H9 (cell line): Measurements from ENCODE around the gene ISOC1. TPM values are rescaled to one million over a fixed set of nuclear protein-coding genes. Genes with fewer than 3 reads are reported as not detected.

Source experiments
- DNase-seq: peaks from one replicate; pipeline ENCODE4 v3.0.0-alpha.2; 2017
- H2AFZ ChIP-seq: one replicate; pipeline ENCODE4 v1.6.1; 2013; ENCODE audit warnings: mild to moderate bottlenecking, low read length, control low read depth, moderate library complexity
- H2AK5ac ChIP-seq: 2 replicates; pipeline ENCODE4 v1.6.1; 2013; ENCODE audit warnings: low read length, control low read depth, mixed read lengths; ENCODE audit not compliant: insufficient read length
- H2BK120ac ChIP-seq: one replicate; pipeline ENCODE4 v1.6.1; 2013; ENCODE audit warnings: low read depth, mild to moderate bottlenecking, low read length, control low read depth, inconsistent platforms; ENCODE audit not compliant: poor library complexity, severe bottlenecking
- H2BK12ac ChIP-seq: 2 replicates; pipeline ENCODE4 v1.6.1; 2013; ENCODE audit warnings: low read length, control low read depth, mixed read lengths, low read depth; ENCODE audit not compliant: insufficient read length
- H2BK15ac ChIP-seq: 2 replicates; pipeline ENCODE4 v1.6.1; 2013; ENCODE audit warnings: low read depth, low read length, control low read depth
- H2BK20ac ChIP-seq: one replicate; pipeline ENCODE4 v1.6.1; 2013; ENCODE audit warnings: low read depth, mild to moderate bottlenecking, low read length, control low read depth, inconsistent platforms; ENCODE audit not compliant: poor library complexity, severe bottlenecking
- H2BK5ac ChIP-seq: 2 replicates; pipeline ENCODE4 v1.6.1; 2013; ENCODE audit warnings: low read length, control low read depth, mixed read lengths; ENCODE audit not compliant: insufficient read length
- H3K14ac ChIP-seq: 2 replicates; pipeline ENCODE4 v1.6.1; 2013; ENCODE audit warnings: low read length, control low read depth; ENCODE audit not compliant: insufficient read depth
- H3K18ac ChIP-seq: 2 replicates; pipeline ENCODE4 v1.6.1; 2013; ENCODE audit warnings: low read depth, mild to moderate bottlenecking, mixed read lengths, low read length, control low read depth; ENCODE audit not compliant: insufficient read length
- H3K23ac ChIP-seq: 2 replicates; pipeline ENCODE4 v1.6.1; 2013; ENCODE audit warnings: low read length, control low read depth, mixed read lengths, low read depth; ENCODE audit not compliant: insufficient read length
- H3K23me2 ChIP-seq: 2 replicates; pipeline ENCODE4 v1.6.1; 2013; ENCODE audit warnings: low read depth, mild to moderate bottlenecking, mixed read lengths, low read length, control low read depth; ENCODE audit not compliant: insufficient read length, poor library complexity, severe bottlenecking
- H3K27ac ChIP-seq: 2 replicates; pipeline ENCODE4 v1.5.1; 2013; ENCODE audit warnings: low read length, control low read depth, mixed read lengths, low read depth; ENCODE audit not compliant: insufficient read length
- H3K27me3 ChIP-seq: 2 replicates; pipeline ENCODE4 v1.6.1; 2013; ENCODE audit warnings: low read length, control low read depth, inconsistent platforms; ENCODE audit not compliant: insufficient read depth
- H3K4ac ChIP-seq: 2 replicates; pipeline ENCODE4 v1.6.1; 2013; ENCODE audit warnings: low read depth, mild to moderate bottlenecking, control low read depth, inconsistent platforms, low read length, moderate library complexity
- H3K4me1 ChIP-seq: 2 replicates; pipeline ENCODE4 v1.6.1; 2013; ENCODE audit warnings: low read length, control low read depth, inconsistent platforms; ENCODE audit not compliant: insufficient read depth
- H3K4me2 ChIP-seq: 2 replicates; pipeline ENCODE4 v1.6.1; 2013; ENCODE audit warnings: low read length, control low read depth, mixed read lengths; ENCODE audit not compliant: insufficient read length, insufficient read depth
- H3K56ac ChIP-seq: 2 replicates; pipeline ENCODE4 v1.6.1; 2013; ENCODE audit warnings: low read depth, mild to moderate bottlenecking, mixed read lengths, low read length, control low read depth; ENCODE audit not compliant: insufficient read length
- H3K79me1 ChIP-seq: 2 replicates; pipeline ENCODE4 v1.6.1; 2013; ENCODE audit warnings: low read depth, mild to moderate bottlenecking, moderate library complexity, low read length, control low read depth, inconsistent platforms; ENCODE audit not compliant: insufficient read depth, poor library complexity, severe bottlenecking
- H3K79me2 ChIP-seq: 2 replicates; pipeline ENCODE4 v1.6.1; 2013; ENCODE audit warnings: low read length, control low read depth, inconsistent platforms; ENCODE audit not compliant: insufficient read depth
- H3K9ac ChIP-seq: 2 replicates; pipeline ENCODE4 v1.6.1; 2013; ENCODE audit warnings: low read length, control low read depth, mixed read lengths; ENCODE audit not compliant: insufficient read length; ENCODE audit errors: extremely low read depth
- H3K9me3 ChIP-seq: one replicate; pipeline ENCODE4 v1.6.1; 2013; ENCODE audit warnings: low read depth, low read length, inconsistent platforms; ENCODE audit not compliant: control insufficient read depth
- H3T11ph ChIP-seq: one replicate; pipeline ENCODE4 v1.6.1; 2013; ENCODE audit warnings: mild to moderate bottlenecking, low read length, control low read depth, inconsistent platforms
- H4K20me1 ChIP-seq: one replicate; pipeline ENCODE4 v1.6.1; 2013; ENCODE audit not compliant: control insufficient read depth, insufficient read length, insufficient read depth
- H4K5ac ChIP-seq: 2 replicates; pipeline ENCODE4 v1.6.1; 2013; ENCODE audit warnings: low read depth, mild to moderate bottlenecking, mixed read lengths, low read length, control low read depth; ENCODE audit not compliant: insufficient read length
- H4K8ac ChIP-seq: replicated peaks from 2 replicates; pipeline ENCODE4 v1.6.1; 2013; ENCODE audit warnings: low read length, control low read depth, mixed read lengths, low read depth; ENCODE audit not compliant: insufficient read length
- H4K91ac ChIP-seq: 2 replicates; pipeline ENCODE4 v1.6.1; 2013; ENCODE audit warnings: low read depth, mild to moderate bottlenecking, moderate library complexity, mixed read lengths, low read length, control low read depth; ENCODE audit not compliant: insufficient read length
- H3K27ac Mint-ChIP-seq, 3 experiments: 2 replicates in 2 of 3; 3 replicates in 1 of 3; pipeline ENCODE4 v1.8.0; 2020 to 2021; ENCODE audit warnings: mixed read lengths in 3 of 3, mild to moderate bottlenecking in 1 of 3, moderate library complexity in 1 of 3
- H3K27me3 Mint-ChIP-seq: 2 replicates; pipeline ENCODE4 v1.8.0; 2021; ENCODE audit warnings: low read depth, mild to moderate bottlenecking, moderate library complexity, mixed read lengths
- H3K36me3 Mint-ChIP-seq, 3 experiments: 2 replicates in 2 of 3; 3 replicates in 1 of 3; pipeline ENCODE4 v1.8.0; 2020 to 2021; ENCODE audit warnings: low read depth in 3 of 3, mixed read lengths in 3 of 3; ENCODE audit not compliant: insufficient read depth in 1 of 3
- H3K4me1 Mint-ChIP-seq, 2 experiments: 2 replicates each; pipeline ENCODE4 v1.8.0; 2020; ENCODE audit warnings: mixed read lengths in 2 of 2
- H3K4me3 Mint-ChIP-seq, 2 experiments: 2 replicates in 1 of 2; 3 replicates in 1 of 2; pipeline ENCODE4 v1.8.0; 2020 to 2021; ENCODE audit warnings: mild to moderate bottlenecking in 2 of 2, mixed read lengths in 2 of 2, moderate library complexity in 1 of 2
- H3K9me3 Mint-ChIP-seq, 2 experiments: 2 replicates in 1 of 2; 3 replicates in 1 of 2; pipeline ENCODE4 v1.8.0; 2020; ENCODE audit warnings: mild to moderate bottlenecking in 2 of 2, mixed read lengths in 2 of 2, moderate library complexity in 1 of 2
- WGBS: extraction: QIAGEN DNeasy Blood & Tissue Kit; methylation state at CpG from one replicate; pipeline ENCODE4 v1.1.7; 2013; ENCODE audit warnings: missing lambda C conversion rate, low lambda C conversion rate, mixed read lengths; ENCODE audit not compliant: insufficient read length; ENCODE audit errors: extremely low coverage; 5-methylcytosine and 5-hydroxymethylcytosine counted together
- total RNA-seq: library from RNA; stranded (reverse); gene quantifications from 2 replicates; pipeline ENCODE4 v1.2.1, GENCODE V29; 2021
- TF ChIP-seq, protein P1 (sequence below): fragments of 200-600 bp; sonication (generic); conservative IDR thresholded peaks from 3 replicates; pipeline ENCODE4 v1.8.0; 2021; ENCODE audit warnings: antibody characterized with exemption, mild to moderate bottlenecking

The ISOC1 gene
- total RNA-seq, 1 experiment from 2014 or later: 23.0 TPM

DNA sequence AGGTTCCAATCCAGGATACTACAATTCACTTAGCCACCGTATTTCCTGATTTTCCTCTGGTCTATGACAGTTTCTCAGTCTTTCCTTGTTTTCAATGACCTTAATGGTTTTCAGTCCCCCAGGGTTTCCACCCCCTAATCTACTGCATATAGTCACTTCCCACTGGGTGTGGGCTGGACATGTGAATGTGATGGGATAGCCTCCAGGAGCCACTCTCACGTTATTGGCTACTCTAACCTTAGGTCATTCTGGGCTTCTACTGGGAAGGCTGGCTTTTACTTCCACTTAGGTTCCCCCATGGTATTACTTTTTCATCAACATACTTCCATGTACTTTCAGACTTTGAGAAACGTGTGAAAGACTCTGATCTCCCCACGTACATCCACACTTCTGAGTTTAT is 46.5 kb downstream of the ISOC1 start:
- H3K23me2 ChIP-seq: no peaks in the 10 kb centered on the region
- no peak overlapping the region for H3K4ac ChIP-seq
- no peak overlapping the region for H2BK5ac ChIP-seq
- no CpG with 5 or more reads among the region's 4 CpGs for WGBS
- H2AFZ ChIP-seq: no peak overlapping the region
- H3K23ac ChIP-seq: no peak overlapping the region
- TF ChIP-seq, protein P1, sequence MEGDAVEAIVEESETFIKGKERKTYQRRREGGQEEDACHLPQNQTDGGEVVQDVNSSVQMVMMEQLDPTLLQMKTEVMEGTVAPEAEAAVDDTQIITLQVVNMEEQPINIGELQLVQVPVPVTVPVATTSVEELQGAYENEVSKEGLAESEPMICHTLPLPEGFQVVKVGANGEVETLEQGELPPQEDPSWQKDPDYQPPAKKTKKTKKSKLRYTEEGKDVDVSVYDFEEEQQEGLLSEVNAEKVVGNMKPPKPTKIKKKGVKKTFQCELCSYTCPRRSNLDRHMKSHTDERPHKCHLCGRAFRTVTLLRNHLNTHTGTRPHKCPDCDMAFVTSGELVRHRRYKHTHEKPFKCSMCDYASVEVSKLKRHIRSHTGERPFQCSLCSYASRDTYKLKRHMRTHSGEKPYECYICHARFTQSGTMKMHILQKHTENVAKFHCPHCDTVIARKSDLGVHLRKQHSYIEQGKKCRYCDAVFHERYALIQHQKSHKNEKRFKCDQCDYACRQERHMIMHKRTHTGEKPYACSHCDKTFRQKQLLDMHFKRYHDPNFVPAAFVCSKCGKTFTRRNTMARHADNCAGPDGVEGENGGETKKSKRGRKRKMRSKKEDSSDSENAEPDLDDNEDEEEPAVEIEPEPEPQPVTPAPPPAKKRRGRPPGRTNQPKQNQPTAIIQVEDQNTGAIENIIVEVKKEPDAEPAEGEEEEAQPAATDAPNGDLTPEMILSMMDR: no peak
- no peaks in the 10 kb centered on the region for H3K9me3 ChIP-seq
- no peaks in the 10 kb centered on the region for H3K4me1 ChIP-seq
- no peak overlapping the region for H4K91ac ChIP-seq
- H3K4me1 Mint-ChIP-seq: no peaks in the 10 kb centered on the region
- no peak overlapping the region for H3K4me2 ChIP-seq
- no peak overlapping the region for H3K4me3 Mint-ChIP-seq
- H3K18ac ChIP-seq: no peak overlapping the region
- H4K5ac ChIP-seq: no peak overlapping the region
- no peak overlapping the region for H3T11ph ChIP-seq
- no peak overlapping the region for H4K8ac ChIP-seq
- no peaks in the 10 kb centered on the region for H3K9me3 Mint-ChIP-seq
- no peak overlapping the region for H3K14ac ChIP-seq
- H3K36me3 Mint-ChIP-seq: no peaks in the 10 kb centered on the region
- no peak overlapping the region for H2BK15ac ChIP-seq
- H2AK5ac ChIP-seq: no peak overlapping the region
- no peaks in the 10 kb centered on the region for H3K79me1 ChIP-seq
- H3K56ac ChIP-seq: no peak overlapping the region
- H4K20me1 ChIP-seq: no peaks in the 10 kb centered on the region
- no peak overlapping the region for H3K27ac ChIP-seq
- H3K27me3 Mint-ChIP-seq: peaks cover 2% of the 10 kb centered on the region; the same call in 1 of the 2 replicates
- H2BK120ac ChIP-seq: no peak overlapping the region
- DNase-seq: no peak
- no peak overlapping the region for H3K27ac Mint-ChIP-seq
- H3K79me2 ChIP-seq: no peaks in the 10 kb centered on the region
- no peaks in the 10 kb centered on the region for H3K27me3 ChIP-seq
- no peak overlapping the region for H2BK20ac ChIP-seq
- no peak overlapping the region for H3K9ac ChIP-seq
- no peak overlapping the region for H2BK12ac ChIP-seq
